GM12873 (cell line): ENCODE measurements around the gene LTO1.

Source experiments
- CTCF ChIP-seq: IDR thresholded peaks from 2 replicates; pipeline ENCODE4 v1.5.1; 2012; ENCODE audit warnings: low read depth, mild to moderate bottlenecking, moderate library complexity, low read length, control low read depth; ENCODE audit not compliant: insufficient read depth; ENCODE audit errors: missing control alignments

Gene LTO1

GRCh38 chr11:69641681-69642548 is 33.2 kb downstream of the LTO1 start:
- no peak for TF ChIP-seq CTCF

GRCh38 chr11:69640995-69641581 is 34.1 kb downstream of the LTO1 start, which contains the start of gene CCND1:
Gene CCND1 (plus strand): TSS chr11:69641156. CDS start chr11:69641314, 158 bp downstream.
- peak; percentile 3 for TF ChIP-seq CTCF

- TF ChIP-seq CTCF: no peak
These were observed 34.7 kb downstream of the LTO1 start for GRCh38 chr11:69640260-69640994.

- no peak for TF ChIP-seq CTCF
These were observed 35.3 kb downstream of the LTO1 start for GRCh38 chr11:69639831-69640230.

GRCh38 chr11:69638941-69639681 is 36.0 kb downstream of the LTO1 start:
- TF ChIP-seq CTCF: no peak

- no peak for TF ChIP-seq CTCF
These were observed 36.9 kb downstream of the LTO1 start for GRCh38 chr11:69637941-69638871.
